Gastroesophageal sphincter (tissue), 4 donors: ENCODE results near the gene ZBTB7C. TPM values are rescaled to one million over a fixed set of nuclear protein-coding genes. Genes with fewer than 3 reads are reported as not detected.

Experiments
- ATAC-seq: fragments of 150-250 bp; one replicate; pipeline ENCODE4 v1.9.1; 2016; ENCODE audit warnings: mild to moderate bottlenecking, moderate library complexity
- H3K27ac ChIP-seq, 4 donors: fragments of 200-600 bp; sonication (generic) in 3 of 4; 1 replicate in 3 of 4; 2 replicates in 1 of 4; pipeline ENCODE4 v1.5.1; 2016 to 2019
- H3K27me3 ChIP-seq: fragments of 200-600 bp; sonication (generic); one replicate; pipeline ENCODE4 v1.5.1; 2019
- H3K36me3 ChIP-seq, 2 donors: fragments of 200-600 bp; sonication (generic); one replicate each; pipeline ENCODE4 v1.5.1; 2019; ENCODE audit warnings: control low read depth in 1 of 2
- H3K4me1 ChIP-seq, 3 donors: fragments of 200-600 bp; sonication (generic); 1 replicate in 2 of 3; 2 replicates in 1 of 3; pipeline ENCODE4 v1.5.1; 2016 to 2019; ENCODE audit warnings: control low read depth in 2 of 3
- H3K4me3 ChIP-seq, 2 donors: fragments of 200-600 bp; sonication (generic); one replicate each; pipeline ENCODE4 v1.5.1; 2019; ENCODE audit warnings: mild to moderate bottlenecking in 1 of 2, moderate library complexity in 1 of 2
- H3K9me3 ChIP-seq, 3 donors: fragments of 200-600 bp; sonication (generic); one replicate each; pipeline ENCODE4 v1.5.1; 2017 to 2019; ENCODE audit warnings: control low read depth in 2 of 3
- EP300 ChIP-seq: sonication (generic); formaldehyde crosslinking; IDR thresholded peaks from one replicate; pipeline ENCODE4 v1.6.1; 2017; ENCODE audit warnings: antibody characterized with exemption, mild to moderate bottlenecking
- POLR2A ChIP-seq, 2 donors: fragments of 450-650 bp; IDR thresholded peaks; one replicate each; pipeline ENCODE4 v1.6.1; 2017; ENCODE audit warnings: antibody characterized with exemption in 2 of 2, mild to moderate bottlenecking in 2 of 2, moderate library complexity in 1 of 2
- POLR2AphosphoS5 ChIP-seq: sonication (generic); formaldehyde crosslinking; IDR thresholded peaks from one replicate; pipeline ENCODE4 v1.6.1; 2017; ENCODE audit warnings: antibody characterized with exemption
- WGBS, 2 donors: methylation state at CpG; one replicate each; pipeline ENCODE4 v1.1.5; 2018; ENCODE audit warnings: low coverage in 1 of 2; 5-methylcytosine and 5-hydroxymethylcytosine counted together
- total RNA-seq, 4 donors: library from RNA; depleted of rRNA; stranded (reverse); fragments of >200 nt; gene quantifications; one replicate each; pipeline ENCODE4 v1.1.0, GENCODE V29; 2016
- TF ChIP-seq, protein P1 (sequence below), 4 experiments: fragments of 200-600 bp in 2 of 4; fragments of 450-650 bp in 2 of 4; sonication (generic) in 1 of 4; IDR thresholded peaks; one replicate each; pipeline ENCODE4 v1.5.1; 2017 to 2019; ENCODE audit warnings: antibody characterized with exemption in 4 of 4, mild to moderate bottlenecking in 2 of 4, moderate library complexity in 2 of 4

ZBTB7C gene
- total RNA-seq, 4 donors from 2014 or later: 7.8 to 15.4 (median 11.8) TPM

DNA sequence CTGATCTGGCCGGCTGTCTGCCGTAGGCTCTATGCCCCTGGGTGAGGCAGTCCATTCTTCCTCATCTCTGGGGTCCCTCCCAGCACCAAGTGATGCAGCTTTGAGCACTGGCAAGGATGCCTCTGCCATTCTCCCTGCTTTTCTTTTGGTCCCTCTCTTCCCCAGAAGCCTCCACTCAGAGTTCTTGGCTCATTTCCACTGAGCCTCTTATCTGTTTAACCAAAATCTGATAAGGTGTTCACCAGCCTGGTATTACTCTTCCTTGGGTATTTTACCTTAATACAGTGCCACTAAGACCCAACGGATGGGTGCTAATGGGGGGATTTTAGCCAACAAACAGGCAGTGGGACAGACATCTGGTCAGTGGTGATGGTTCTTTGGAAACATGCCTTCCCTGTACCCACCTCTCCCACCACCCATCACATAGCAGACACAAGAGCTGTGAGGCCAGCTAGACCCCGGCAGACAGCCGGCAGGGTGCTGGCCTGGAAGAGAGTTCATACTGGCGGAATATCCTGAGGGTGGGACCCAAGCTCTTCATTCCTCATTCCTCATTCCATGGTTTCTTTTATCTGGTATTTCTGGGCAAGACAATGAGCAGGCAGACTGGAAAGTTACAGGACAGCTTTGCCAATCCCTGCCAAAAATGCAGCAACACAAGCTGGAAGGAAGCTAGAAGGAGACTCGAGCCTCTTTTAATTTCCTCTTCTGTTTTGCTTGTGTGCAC lies 34.6 kb downstream of the ZBTB7C start:
- H3K27me3 ChIP-seq: no peaks in the 10 kb centered on the region
- no peaks in the 10 kb centered on the region for H3K9me3 ChIP-seq
- no peaks in the 10 kb centered on the region for H3K36me3 ChIP-seq
- TF ChIP-seq EP300 (no peak), POLR2A (IDR thresholded peaks at IDR 0.05) (no peak), POLR2AphosphoS5 (no peak)
- TF ChIP-seq, protein P1, sequence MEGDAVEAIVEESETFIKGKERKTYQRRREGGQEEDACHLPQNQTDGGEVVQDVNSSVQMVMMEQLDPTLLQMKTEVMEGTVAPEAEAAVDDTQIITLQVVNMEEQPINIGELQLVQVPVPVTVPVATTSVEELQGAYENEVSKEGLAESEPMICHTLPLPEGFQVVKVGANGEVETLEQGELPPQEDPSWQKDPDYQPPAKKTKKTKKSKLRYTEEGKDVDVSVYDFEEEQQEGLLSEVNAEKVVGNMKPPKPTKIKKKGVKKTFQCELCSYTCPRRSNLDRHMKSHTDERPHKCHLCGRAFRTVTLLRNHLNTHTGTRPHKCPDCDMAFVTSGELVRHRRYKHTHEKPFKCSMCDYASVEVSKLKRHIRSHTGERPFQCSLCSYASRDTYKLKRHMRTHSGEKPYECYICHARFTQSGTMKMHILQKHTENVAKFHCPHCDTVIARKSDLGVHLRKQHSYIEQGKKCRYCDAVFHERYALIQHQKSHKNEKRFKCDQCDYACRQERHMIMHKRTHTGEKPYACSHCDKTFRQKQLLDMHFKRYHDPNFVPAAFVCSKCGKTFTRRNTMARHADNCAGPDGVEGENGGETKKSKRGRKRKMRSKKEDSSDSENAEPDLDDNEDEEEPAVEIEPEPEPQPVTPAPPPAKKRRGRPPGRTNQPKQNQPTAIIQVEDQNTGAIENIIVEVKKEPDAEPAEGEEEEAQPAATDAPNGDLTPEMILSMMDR (IDR thresholded peaks at IDR 0.05): no peak
- peaks cover 0 to 14% (median 11%) of the 10 kb centered on the region in 3 donors for H3K4me1 ChIP-seq
- H3K27ac ChIP-seq: peak overlapping the region in 3 of 4 donors; percentile 31 to 61 (median 48)
- no peak overlapping the region for H3K4me3 ChIP-seq
- ATAC-seq: peak; percentile 67
- WGBS, 2 donors: 35 to 63% methylated on average over 1 to 7 of the region's 7 CpGs

DNA sequence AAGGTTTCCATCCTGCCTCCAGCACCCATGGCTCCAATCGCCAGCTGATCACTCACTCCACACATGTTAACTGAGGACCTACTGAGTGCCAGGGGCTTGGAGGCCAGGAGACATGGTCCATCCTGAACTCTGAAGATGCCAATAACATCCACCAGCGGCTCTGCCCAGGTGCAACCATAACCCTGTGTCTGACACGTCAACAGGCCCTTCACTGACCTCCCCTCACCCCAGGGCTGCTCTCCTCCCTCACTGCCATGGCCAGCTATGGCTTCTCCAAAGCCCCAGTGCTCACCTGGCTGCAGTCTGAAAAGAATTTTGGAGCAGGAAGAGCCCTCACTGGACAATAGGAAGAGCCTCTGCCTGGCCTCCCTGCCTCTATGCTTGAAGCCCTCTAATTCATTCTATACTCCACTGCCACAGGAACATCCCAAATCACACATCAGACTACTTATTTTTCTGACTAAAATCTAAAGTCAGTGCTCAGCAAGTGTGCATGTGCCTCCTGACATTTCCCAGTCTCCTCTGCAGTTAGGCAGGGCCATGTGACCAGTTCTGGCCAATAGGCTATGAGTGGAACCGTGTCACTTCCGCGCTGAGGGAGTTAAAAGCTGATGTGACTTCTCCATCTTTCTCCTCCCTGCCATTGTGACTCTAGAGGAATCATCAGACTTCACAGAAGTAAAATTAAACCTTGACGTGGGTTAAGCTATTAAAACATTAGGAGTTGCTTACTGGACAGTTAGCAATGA lies 37.2 kb downstream of the ZBTB7C start:
- TF ChIP-seq EP300 (no peak), POLR2AphosphoS5 (no peak), POLR2A (IDR thresholded peaks at IDR 0.05) (no peak)
- TF ChIP-seq, protein P1 (IDR thresholded peaks at IDR 0.05): no peak
- WGBS, 2 donors: 81 to 94% methylated on average over 2 to 5 of the region's 7 CpGs
- Histone ChIP-seq H3K27ac (no peak overlapping the region), H3K4me3 (no peak overlapping the region), H3K27me3 (no peaks in the 10 kb centered on the region), H3K36me3 (no peaks in the 10 kb centered on the region), H3K9me3 (no peaks in the 10 kb centered on the region), H3K4me1 (peaks cover 0 to 14% (median 11%) of the 10 kb centered on the region in 3 donors)
- no peak for ATAC-seq

DNA sequence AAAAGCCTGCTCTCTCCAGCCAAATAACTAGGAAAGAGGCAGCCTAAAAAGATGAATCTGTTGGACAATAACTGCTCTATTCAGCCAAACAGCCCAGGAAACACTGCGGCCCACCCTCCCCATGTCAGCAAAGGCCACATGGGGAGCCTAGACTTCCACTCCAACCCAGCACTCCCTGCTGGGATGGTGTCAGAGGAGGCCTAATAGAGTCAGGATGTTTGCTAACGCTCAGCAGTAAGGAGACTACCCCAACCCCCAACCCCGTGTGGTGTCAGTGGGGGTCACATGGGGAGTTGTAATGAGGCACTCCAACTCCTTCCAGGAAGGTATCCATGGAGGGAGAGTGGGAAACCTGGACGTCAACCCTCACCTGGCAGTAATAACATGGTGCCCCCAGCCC lies 41.6 kb downstream of the ZBTB7C start:
- ATAC-seq: no peak
- no peaks in the 10 kb centered on the region for H3K4me1 ChIP-seq
- H3K27me3 ChIP-seq: no peaks in the 10 kb centered on the region
- WGBS, 2 donors: 67 to 80% methylated on average over 1 to 3 of the region's 4 CpGs
- H3K4me3 ChIP-seq: no peak overlapping the region
- no peak overlapping the region for H3K27ac ChIP-seq
- H3K36me3 ChIP-seq: no peaks in the 10 kb centered on the region
- H3K9me3 ChIP-seq: no peaks in the 10 kb centered on the region
- TF ChIP-seq POLR2A (IDR thresholded peaks at IDR 0.05): no peak
- TF ChIP-seq, protein P1 (IDR thresholded peaks at IDR 0.05): no peak
- TF ChIP-seq EP300: no peak

DNA sequence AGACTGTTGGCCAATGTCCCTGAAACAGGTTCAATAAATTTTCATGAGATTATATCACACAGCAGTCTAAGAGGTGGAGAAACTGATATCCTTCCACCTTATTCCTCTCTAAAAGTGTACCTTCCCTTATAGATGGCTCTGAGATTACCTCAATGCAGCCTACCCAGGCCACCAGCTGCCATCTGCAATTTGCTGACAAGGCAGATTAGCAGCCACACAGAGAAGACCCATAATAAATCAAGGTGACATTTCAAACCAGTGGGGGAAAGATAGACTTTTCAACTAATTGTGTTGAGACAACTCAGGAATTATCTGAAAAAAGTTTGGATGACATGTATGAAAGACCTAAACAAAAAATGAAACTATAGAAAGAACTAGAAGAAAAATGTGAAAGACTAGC lies 43.2 kb downstream of the ZBTB7C start:
- Histone ChIP-seq H3K27ac (no peak overlapping the region), H3K27me3 (no peaks in the 10 kb centered on the region), H3K9me3 (no peaks in the 10 kb centered on the region), H3K4me1 (no peaks in the 10 kb centered on the region), H3K36me3 (no peaks in the 10 kb centered on the region), H3K4me3 (no peak overlapping the region)
- TF ChIP-seq POLR2A (IDR thresholded peaks at IDR 0.05) (no peak), POLR2AphosphoS5 (no peak), EP300 (no peak)
- TF ChIP-seq, protein P1 (IDR thresholded peaks at IDR 0.05): no peak
- no peak for ATAC-seq

DNA sequence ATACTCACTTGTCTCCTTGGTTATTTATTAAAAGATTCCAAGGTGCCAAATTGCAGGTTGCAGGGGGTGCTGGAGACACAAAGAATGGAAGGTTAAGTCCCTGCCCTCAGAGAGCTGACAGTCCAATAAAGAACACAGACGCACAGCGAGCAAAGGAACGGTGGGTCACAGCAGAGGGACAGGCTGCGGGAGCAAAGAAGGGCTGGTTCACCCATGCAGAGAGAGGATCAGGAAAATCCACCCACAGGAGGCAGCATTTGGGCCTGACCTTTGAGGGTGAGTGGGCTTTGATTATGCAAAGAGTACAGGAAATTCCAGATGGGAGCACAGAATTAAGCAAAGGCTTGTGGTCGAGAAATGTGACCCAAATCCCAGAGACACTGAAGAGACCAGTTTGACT lies 45.0 kb downstream of the ZBTB7C start:
- no peaks in the 10 kb centered on the region for H3K4me1 ChIP-seq
- H3K4me3 ChIP-seq: no peak overlapping the region
- no peaks in the 10 kb centered on the region for H3K9me3 ChIP-seq
- 82 to 94% methylated on average over 4 to 5 of the region's 5 CpGs for WGBS, 2 donors
- H3K27ac ChIP-seq: no peak overlapping the region
- no peaks in the 10 kb centered on the region for H3K36me3 ChIP-seq
- no peaks in the 10 kb centered on the region for H3K27me3 ChIP-seq
- no peak for ATAC-seq
- no peak for TF ChIP-seq POLR2AphosphoS5
- no peak for TF ChIP-seq EP300
- TF ChIP-seq, protein P1 (IDR thresholded peaks at IDR 0.05): no peak
- TF ChIP-seq POLR2A (IDR thresholded peaks at IDR 0.05): no peak
